NCI-H460 (cell line): Measurements from ENCODE around the gene TESPA1. TPM values are rescaled to one million over a fixed set of nuclear protein-coding genes. Genes with fewer than 3 reads are reported as not detected.
A peak's percentile ranks its signal among the peaks of the same experiment; 100 is the strongest.

Experiments
- DNase-seq: peaks from one replicate; pipeline ENCODE4 v3.0.0-alpha.2; 2016; ENCODE audit warnings: low read depth; ENCODE audit errors: extremely low read depth
- polyA plus RNA-seq: library from polyadenylated mRNA; depleted of rRNA; stranded (reverse); fragments of >200 nt; gene quantifications from 2 replicates; pipeline ENCODE4 v1.2.3, GENCODE V29; 2014; cell fraction: nucleus; rRNA removed
- total RNA-seq: library from RNA; depleted of rRNA; stranded (reverse); fragments of >200 nt; shearing (Covaris generic); gene quantifications from 2 replicates; pipeline ENCODE4 v1.2.3, GENCODE V29; 2014; rRNA removed

TESPA1 gene, protein sequence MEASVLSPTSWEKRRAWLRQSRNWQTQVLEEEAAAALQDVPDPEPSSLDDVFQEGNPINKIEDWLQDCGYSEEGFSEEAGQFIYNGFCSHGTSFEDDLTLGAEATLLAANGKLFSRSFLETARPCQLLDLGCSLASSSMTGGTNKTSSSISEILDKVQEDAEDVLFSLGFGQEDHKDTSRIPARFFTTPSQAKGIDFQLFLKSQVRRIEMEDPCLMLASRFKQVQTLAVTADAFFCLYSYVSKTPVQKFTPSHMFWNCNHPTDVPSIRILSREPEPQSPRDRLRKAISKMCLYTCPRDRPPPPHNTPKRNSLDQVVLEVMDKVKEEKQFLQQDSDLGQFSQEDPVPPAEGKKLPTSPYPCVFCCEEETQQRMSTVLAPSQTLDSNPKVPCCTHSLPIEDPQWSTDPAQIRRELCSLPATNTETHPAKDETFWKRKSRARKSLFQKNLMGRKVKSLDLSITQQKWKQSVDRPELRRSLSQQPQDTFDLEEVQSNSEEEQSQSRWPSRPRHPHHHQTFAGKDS
- total RNA-seq = not detected in 2 replicates
- not detected in 2 replicates for polyA plus RNA-seq

GRCh38 chr12:54984658-54985376 lies at the start of gene TESPA1:
TESPA1 (minus strand) TSS chr12:54984762; CDS start chr12:54974562, 10,200 bp downstream.
- no peak for DNase-seq

DNA sequence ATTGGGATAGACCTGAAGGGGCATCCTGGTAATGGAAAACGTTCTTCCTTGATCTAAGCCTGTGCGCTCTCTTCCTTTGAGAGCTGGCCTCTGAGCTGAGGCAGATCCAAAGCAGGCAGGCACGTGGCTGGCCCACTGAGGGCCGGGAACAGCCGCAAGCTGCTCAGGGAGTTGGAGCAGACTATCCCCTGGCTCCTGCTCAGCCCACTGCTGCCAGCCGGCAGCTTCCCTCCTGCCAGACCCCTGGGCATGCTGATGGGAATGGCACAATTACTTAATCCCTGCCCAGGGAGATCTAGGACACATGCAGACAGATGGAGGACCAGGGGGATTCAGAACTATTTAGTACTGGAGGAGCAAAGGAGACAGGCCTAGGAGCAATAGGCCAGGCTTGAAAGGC lies 49.7 kb upstream of the TESPA1 start:
- no peak for DNase-seq

DNA sequence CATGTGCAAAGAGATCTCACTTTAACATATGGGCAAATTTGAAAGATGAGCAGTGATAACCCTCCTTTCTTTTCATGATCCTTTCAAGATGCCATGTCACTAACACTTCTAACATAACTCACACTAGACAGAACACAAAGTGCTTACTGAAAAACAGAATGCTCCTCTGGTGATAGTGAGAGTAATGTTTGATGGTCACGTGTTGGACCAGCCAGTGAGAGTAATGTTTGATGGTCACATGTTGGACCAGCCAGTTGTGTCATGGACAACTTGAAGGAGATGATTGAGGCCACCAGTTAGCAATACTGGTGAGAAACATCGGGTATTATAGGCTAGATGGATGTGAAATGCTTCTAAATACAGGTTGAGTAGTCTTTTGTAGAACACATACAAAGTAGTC lies 40.9 kb upstream of the TESPA1 start:
- DNase-seq = no peak

- DNase-seq = no peak
Measured at GRCh38 chr12:55024575-55024974, 40.0 kb upstream of the TESPA1 start.

GRCh38 chr12:55019784-55020183 lies 35.2 kb upstream of the TESPA1 start, which contains the start of gene NEUROD4:
NEUROD4 (plus strand) TSS chr12:55019974; CDS start chr12:55026440, 6,466 bp downstream.
- peak; percentile 62 for DNase-seq

DNA sequence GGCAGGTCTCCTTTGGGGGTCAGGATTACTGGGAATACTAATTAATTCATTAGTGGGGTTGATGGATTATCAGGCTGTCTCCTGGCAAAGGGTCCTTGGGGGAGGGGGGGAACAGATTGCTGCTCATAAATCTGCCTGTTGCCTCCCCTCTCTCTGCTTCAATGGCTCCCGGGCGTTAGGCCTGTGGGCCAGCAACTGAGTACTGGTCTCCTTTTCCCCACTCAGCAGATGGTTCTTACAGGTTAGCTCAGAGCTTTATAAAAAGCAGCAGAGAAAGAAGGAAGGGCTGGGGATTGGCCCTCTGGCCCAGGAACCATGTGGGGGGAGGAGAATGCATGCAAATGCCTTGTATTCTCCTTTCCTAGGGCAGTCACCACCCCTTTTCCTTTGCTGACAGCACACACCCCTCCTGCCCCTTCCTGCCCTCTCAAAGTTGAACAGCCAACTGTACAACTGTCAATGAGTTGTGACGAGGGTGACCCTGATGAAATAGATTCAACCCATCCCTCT lies 32.9 kb upstream of the TESPA1 start:
- no peak for DNase-seq

- no peak for DNase-seq
Measured at GRCh38 chr12:55008944-55009585, 24.5 kb upstream of the TESPA1 start.

- no peak for DNase-seq
Measured at GRCh38 chr12:55002355-55002754, 17.8 kb upstream of the TESPA1 start.

DNA sequence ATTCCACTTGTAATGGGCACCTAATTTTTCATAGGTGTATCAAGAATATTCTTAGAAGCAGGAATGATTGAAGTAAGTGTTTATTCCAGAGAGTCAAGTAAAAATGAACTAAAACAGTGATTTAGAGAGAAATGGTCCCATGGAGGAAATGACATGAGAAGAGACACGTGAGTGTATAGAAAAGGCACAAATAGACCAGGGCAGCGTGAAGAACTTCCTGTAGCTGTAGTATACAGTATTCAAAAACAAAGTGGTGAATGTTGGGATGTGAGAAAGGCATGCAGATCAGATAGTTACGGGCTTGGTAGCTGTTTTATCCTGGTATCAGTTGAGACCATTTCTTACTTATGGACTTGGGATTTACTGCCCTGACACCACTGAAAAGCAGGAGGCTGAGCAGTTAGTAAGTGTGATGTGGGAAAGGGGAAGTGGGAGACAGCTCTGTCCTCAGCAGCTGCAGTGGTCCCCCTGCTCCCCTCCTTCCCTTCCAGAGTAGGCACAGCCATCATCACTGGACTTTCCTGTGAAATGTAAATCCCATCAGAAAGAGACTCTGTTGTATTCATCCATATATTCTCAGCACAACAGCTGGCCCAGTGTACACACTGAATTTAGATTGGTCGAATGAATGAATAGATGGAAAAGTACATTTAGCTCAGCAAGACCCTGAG lies 16.8 kb upstream of the TESPA1 start:
- no peak for DNase-seq

GRCh38 chr12:54998958-54999510 lies 14.5 kb upstream of the TESPA1 start:
- no peak for DNase-seq

DNA sequence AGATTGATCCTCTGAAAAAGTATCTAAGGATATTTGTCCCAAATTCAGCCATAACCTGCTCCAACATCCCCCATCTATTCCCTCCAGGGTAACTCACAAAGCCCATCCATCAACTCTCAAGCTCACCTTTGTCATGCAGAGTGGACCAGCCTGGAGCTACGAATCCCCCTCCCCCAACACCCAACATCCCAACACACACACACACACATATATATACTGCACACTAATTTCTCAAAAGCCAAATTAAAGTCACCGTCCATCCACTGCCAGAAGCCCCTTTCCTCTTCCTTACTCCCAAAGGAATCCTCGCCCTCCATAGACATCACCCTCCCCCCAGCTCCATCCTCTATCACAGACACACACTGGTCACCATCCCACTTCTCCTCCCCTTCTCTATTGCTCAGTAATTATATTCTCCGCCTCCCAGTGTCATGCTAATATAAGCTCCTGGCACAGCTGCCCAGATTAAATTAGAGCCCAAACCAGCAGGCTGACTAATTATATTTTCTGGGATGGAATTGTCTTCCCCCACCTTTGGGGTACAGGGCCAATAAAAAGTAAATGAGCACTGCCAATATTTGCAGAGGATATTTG lies 13.5 kb upstream of the TESPA1 start:
- DNase-seq = no peak

DNA sequence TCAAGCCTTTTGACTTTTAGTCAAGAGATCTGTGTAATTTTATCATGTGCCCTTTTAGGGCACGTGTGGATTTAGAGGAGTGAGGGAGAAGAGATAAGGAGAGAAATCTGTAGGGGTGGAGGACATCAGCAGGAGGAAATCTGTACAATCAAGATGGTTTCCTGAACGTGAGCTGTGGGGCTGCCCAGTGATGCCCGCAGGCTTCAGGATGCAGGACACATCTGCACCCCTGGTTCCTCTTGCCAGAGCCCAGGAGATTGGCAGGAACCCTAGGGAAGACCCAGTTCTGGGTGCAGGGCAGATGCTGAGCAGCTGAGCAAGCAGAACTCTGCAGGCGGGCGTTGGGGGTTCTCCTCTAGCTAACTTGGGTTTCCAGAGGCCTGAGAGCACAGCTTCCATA lies 11.6 kb upstream of the TESPA1 start:
- no peak for DNase-seq

GRCh38 chr12:54993181-54993835 lies 8.7 kb upstream of the TESPA1 start:
- DNase-seq = peak; percentile 66

DNA sequence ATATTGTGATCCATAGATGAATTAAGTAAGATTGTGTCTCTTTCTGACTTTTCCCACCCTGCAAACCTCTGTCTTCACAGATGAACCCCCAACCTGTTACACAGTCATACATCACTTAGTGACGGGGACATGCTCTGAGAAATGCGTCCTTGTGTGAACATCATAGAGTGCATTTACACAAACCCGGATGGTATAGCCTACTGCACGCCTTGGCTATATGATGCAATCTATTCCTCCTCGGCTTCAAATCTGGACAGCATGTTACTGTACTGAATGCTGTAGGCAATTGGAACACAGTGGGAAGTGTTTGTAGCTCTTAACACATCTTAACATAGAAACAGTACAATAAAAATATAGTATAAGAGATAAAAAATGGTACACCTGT lies 7.4 kb upstream of the TESPA1 start:
- DNase-seq = no peak

DNA sequence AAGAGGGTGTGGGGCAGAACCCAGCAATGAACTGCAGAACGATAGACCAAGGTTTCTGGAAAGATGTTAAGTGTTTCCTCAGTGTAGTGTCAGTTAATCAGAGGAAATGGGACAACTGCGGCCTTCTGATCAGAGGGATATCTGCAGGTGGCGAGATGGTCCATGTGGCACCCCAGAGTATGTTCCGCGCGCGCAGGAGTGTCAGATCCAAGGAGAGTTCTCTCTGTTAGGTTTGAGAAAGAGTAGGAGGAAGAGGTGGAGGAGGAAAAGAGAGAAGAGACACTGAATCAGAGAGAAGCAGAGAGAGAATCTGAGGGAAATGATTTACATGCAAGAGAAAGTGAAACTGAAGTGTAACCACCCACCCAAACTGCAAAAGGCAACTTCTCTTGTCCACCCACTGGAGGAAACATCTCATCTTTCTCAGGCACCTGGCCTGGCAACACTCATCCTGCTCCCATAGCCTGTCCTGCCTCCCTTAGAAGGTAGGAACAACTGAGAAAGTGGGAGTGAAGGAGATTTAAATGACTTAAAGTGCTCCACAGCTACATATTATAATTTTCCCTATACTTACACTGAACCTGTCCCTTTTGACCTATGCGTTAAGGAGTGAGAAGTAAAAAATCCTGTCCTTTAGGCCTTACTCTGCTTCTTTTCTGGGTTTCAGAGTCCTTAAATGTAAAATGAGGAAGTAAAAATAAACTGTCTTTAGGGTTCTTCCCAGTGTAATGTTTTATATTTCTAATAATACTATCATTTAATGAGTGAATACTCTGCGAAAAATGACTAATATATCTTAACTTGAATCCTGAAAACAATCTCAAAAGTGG lies 6.8 kb upstream of the TESPA1 start:
- no peak for DNase-seq

DNA sequence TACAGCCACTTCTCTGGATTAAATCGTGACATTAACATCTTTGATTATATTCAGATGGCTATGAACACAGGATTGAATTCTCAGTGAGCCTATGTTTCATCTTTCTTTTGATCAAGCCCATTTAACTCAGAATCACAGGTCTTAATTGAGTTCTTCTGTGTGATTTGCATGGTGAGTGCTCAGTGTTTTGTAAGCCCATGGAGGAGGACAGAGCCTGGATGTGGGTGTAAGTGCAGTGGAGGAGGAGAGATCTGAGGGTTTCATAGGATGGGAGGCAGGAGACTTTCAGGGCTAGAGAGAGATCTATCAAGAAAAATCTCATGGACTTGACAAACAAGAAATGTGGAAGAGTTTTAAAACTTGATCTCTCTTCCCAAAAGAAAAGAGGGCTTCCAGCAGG lies 5.3 kb upstream of the TESPA1 start:
- no peak for DNase-seq

GRCh38 chr12:54988402-54989054 lies 4.0 kb upstream of the TESPA1 start:
- DNase-seq = no peak
